22Rv1 (cell line): ENCODE measurements around the gene RTCA.
A peak's percentile ranks its signal among the peaks of the same experiment; 100 is the strongest.

Experiments used
- H3K27ac ChIP-seq: fragments of 450-650 bp; 2 replicates; pipeline ENCODE4 v1.5.1; 2017
- ZFX ChIP-seq: fragments of 450-650 bp; IDR thresholded peaks from 2 replicates; pipeline ENCODE4 v1.6.1; 2017; ENCODE audit warnings: antibody characterized with exemption, borderline replicate concordance
- TF ChIP-seq, protein P1 (sequence below): fragments of 450-650 bp; IDR thresholded peaks from 2 replicates; pipeline ENCODE4 v1.5.1; 2017; ENCODE audit warnings: mild to moderate bottlenecking

Gene RTCA

DNA sequence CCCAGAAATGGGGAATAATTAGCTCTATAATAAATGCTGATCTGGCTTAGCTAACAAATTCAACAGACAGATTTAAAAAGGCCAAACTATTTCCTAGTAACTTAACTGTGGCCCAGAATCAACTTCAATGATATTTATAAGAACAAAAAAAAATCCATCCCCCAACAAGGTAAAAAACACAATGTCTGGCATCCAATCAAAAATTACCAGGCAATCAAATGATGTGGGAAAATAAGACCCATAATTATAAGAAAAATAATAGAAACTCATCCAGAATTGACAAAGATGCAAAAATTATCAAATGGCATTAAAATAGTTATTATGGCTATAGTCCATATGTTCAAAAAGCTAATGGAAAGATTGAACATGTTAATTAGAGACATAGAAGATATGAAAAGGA is 43.8 kb downstream of the RTCA start:
- H3K27ac ChIP-seq = no peak overlapping the region
- TF ChIP-seq ZFX = no peak
- TF ChIP-seq, protein P1, sequence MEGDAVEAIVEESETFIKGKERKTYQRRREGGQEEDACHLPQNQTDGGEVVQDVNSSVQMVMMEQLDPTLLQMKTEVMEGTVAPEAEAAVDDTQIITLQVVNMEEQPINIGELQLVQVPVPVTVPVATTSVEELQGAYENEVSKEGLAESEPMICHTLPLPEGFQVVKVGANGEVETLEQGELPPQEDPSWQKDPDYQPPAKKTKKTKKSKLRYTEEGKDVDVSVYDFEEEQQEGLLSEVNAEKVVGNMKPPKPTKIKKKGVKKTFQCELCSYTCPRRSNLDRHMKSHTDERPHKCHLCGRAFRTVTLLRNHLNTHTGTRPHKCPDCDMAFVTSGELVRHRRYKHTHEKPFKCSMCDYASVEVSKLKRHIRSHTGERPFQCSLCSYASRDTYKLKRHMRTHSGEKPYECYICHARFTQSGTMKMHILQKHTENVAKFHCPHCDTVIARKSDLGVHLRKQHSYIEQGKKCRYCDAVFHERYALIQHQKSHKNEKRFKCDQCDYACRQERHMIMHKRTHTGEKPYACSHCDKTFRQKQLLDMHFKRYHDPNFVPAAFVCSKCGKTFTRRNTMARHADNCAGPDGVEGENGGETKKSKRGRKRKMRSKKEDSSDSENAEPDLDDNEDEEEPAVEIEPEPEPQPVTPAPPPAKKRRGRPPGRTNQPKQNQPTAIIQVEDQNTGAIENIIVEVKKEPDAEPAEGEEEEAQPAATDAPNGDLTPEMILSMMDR = no peak

DNA sequence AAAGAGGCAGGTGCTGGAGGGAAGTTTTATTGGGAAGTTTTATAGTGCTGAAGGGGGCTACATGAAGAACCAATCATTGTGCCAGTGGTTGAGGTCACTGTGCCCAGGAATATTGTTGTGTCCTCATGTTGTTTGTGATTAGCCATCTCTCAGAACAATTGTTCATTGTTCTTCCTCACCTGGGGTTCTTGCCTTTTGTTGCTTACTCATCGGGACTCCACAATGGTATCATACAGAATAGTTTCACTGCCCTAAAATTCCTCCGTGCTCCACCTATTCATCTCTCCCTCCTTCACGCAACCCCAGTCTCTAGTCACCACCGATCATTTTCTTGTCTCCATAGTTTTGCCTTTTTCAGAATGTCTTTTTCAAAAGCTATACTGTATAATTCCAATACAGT is 47.4 kb downstream of the RTCA start:
- no peak overlapping the region for H3K27ac ChIP-seq
- TF ChIP-seq, protein P1 = no peak
- no peak for TF ChIP-seq ZFX

DNA sequence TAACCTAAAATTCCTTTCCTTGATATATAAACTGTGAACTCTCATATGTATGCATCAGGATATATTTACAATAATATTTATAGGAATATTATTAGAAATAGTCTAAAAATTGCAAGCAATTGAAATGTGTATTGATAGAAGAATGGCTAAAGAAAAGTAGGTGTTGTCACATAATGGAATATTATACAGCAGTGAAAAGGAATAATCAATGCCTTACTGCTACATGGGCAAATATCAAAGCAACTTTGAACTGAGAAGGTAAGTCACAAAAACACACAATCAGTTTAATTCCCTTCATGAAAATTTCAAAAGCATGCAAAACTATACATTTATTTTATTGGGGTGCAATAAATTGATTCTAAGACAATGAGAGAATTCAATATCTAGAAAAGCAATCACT is 50.6 kb downstream of the RTCA start:
- H3K27ac ChIP-seq = no peak overlapping the region
- no peak for TF ChIP-seq ZFX
- TF ChIP-seq, protein P1 = no peak

DNA sequence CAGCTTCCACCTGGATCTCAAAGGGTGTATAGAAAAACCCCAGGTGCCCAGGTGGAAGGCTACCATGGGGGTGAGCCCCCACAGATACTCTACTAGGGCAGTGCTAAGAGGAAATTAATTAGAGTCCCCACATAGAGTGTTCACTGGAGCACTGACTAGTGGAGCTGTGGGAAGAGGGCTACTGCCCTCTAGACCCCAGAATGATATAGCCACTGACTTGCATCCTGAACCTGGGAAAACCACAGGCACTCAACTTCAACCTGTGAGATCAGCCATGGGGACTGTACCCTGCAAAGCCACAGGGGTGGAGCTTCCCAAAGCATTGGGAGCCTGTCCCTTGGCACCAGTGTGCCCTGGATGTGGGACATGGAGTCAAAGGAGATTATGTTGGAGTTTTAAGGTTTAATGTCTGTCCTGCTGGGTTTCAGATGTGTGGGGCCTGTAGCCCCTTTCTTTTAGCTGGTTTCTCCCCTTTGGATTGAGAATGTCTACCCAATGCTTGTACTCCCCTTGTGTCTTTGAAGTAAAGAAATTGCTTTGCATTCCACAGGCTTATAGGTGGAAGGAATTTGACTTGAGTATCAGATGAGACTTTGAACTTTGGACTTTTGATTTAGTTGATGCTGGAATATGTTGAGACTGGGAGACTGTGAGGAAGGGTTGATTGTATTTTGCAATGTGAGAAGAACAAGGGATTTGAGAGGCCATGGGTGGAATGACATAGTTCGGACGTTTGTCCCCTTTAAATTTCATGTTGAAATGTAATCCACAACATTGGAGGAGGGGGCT is 54.5 kb downstream of the RTCA start:
- TF ChIP-seq, protein P1 = no peak
- TF ChIP-seq ZFX = no peak

DNA sequence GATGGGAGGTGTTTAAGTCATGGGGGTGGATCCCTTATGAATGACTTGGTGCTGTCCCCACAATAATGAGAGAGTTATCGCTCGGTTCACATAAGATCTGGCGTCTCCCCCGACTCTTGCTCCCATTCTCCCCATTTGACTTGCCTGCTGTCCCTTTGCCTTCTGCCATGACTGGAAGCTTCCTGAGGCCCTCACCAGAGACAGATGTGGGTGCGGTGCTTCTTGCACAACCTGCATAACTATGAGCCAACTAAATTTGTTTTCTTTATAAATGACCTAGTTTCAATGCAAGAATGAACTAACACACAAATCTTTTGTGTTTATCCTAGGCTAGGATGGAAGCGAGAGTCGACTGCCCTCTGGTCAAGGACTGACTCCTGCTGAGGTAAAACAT is 55.1 kb downstream of the RTCA start:
- peak overlapping the region; percentile 40 for H3K27ac ChIP-seq
- TF ChIP-seq, protein P1 = no peak
- TF ChIP-seq ZFX = no peak

More for the DNA sequence above, 54.5 kb downstream of the RTCA start:
- peak overlapping the region; percentile 40 for H3K27ac ChIP-seq

DNA sequence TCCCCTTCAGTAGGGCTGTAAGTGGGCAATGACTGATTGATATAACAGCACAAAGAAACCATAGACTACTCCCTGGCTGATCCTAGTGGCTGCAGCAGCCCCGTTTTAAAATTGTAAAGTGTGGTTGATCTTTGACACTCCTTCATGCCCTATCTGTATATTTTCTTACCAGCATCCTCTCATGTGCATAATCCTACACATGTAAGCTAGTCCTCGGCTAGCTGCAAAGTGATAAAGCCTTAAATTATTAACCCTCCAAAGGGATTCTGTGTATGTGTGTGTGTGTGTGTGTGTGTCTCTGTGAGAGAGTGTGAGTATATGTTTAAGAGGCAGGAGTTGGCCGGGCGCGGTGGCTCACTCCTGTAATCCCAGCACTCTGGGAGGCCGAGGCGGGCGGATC is 55.5 kb downstream of the RTCA start:
- no peak for TF ChIP-seq ZFX
- TF ChIP-seq, protein P1 = no peak
- H3K27ac ChIP-seq = peak overlapping the region; percentile 40; the same call in 1 of the 2 replicates

DNA sequence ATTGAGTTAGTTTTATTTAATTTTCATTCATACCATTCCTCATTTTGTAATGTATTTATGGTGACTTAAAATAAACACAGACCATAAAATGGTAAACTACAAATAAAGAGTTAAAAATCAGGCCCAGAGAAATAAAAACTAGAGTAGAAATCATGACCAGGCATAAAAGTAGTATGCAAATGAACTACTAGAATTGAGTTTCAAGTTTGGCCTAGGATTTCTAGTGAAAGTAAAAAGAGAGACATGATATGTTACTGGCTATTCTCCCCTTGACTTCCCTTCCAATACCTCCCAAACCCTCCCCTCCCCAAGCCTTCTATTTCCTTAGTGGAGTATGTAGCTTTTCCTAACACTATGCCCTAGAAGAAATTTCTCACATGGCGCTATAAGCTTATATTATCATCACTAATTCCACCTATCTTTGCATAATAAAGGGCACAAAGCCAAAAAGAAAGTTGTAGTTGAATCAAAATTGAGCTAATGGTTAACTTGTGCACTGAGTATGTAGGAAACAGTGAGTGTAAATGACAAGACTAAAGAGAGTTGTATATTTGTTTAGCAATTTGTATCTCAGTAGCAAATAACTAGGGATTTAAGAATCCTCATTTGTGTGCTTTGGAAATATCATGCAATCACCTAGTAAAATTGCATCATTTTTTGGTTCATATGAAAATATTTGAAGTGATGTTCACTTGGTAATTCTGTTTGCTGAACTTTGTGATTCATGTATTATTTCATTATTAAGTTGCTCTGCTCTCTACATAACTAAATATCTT is 56.6 kb downstream of the RTCA start:
- peak overlapping the region; percentile 70 for H3K27ac ChIP-seq
- TF ChIP-seq ZFX = no peak
- TF ChIP-seq, protein P1 = no peak
